HG03460 (cell line): ENCODE results near the gene NADSYN1.

Experiments
- ATAC-seq: cut with Tn5 transposase; IDR thresholded peaks from one replicate; pipeline ENCODE4 v1.9.1; 2021; ENCODE audit not compliant: unreplicated experiment

NADSYN1 gene

GRCh38 chr11:71489311-71490043, 36.5 kb downstream of the NADSYN1 start:
- ATAC-seq, result no peak

- ATAC-seq, result no peak
Measured at GRCh38 chr11:71490044-71490730, 37.2 kb downstream of the NADSYN1 start.

- ATAC-seq, result no peak
Measured at GRCh38 chr11:71490731-71491390, 37.9 kb downstream of the NADSYN1 start.

- ATAC-seq, result no peak
Measured at GRCh38 chr11:71491531-71491930, 38.5 kb downstream of the NADSYN1 start.

- ATAC-seq, result no peak
Measured at GRCh38 chr11:71491940-71492339, 38.9 kb downstream of the NADSYN1 start.

GRCh38 chr11:71495286-71496230, 42.6 kb downstream of the NADSYN1 start:
- ATAC-seq, result no peak

GRCh38 chr11:71496421-71496820, 43.4 kb downstream of the NADSYN1 start:
- no peak for ATAC-seq

GRCh38 chr11:71498091-71498490, 45.1 kb downstream of the NADSYN1 start:
- ATAC-seq, result no peak

- no peak for ATAC-seq
Measured at GRCh38 chr11:71499125-71499524, 46.1 kb downstream of the NADSYN1 start.

GRCh38 chr11:71499546-71499945, 46.5 kb downstream of the NADSYN1 start:
- no peak for ATAC-seq

GRCh38 chr11:71500601-71501021, 47.6 kb downstream of the NADSYN1 start:
- no peak for ATAC-seq

- ATAC-seq, result no peak
Measured at GRCh38 chr11:71501071-71501985, 48.3 kb downstream of the NADSYN1 start.

- no peak for ATAC-seq
Measured at GRCh38 chr11:71502026-71502425, 49.0 kb downstream of the NADSYN1 start.

GRCh38 chr11:71502871-71503435, 50.0 kb downstream of the NADSYN1 start:
- no peak for ATAC-seq

GRCh38 chr11:71504531-71504930, 51.5 kb downstream of the NADSYN1 start:
- no peak for ATAC-seq

- ATAC-seq, result no peak
Measured at GRCh38 chr11:71505001-71505400, 52.0 kb downstream of the NADSYN1 start.

- ATAC-seq, result no peak
Measured at GRCh38 chr11:71505781-71506180, 52.8 kb downstream of the NADSYN1 start.

- ATAC-seq, result no peak
Measured at GRCh38 chr11:71507102-71507501, 54.1 kb downstream of the NADSYN1 start.
